Colon (tissue), 2 donors: ENCODE results near the gene CDK5RAP2.
"Not testable (repeated sequence)": the region's sequence is repeated elsewhere in the genome, so short reads cannot be mapped to it uniquely, and the experiment has no call there.

ENCODE experiments used
- FAIRE-seq: peaks from 2 replicates; lab custom pipeline; 2012; peaks lifted over from hg19 to GRCh38; lab: Jason Lieb, UNC
- donor health status: control.
- donor health status: control.

CDK5RAP2 gene

GRCh38 chr9:120587328-120587727 lies 7.4 kb upstream of the CDK5RAP2 start:
- no peak for FAIRE-seq

DNA sequence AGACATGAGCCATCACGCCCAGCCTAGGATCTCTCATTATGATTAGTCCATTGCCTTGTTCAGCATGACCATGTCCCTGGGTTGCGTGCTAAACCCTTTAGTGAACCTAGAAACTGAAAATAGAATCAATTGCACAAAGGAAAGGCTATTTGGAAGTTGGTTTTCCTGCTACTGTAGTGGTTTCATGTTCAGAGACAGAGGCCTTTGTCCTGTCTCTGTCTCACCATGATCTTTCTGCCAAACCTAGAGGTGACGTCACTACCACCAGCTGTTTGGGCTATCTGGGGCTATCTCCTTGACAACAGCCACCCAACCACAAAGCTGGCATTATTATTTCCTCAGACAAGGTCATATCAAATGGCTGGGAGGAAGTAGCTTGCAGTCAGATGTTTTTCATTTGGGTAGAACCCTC lies 4.0 kb upstream of the CDK5RAP2 start:
- FAIRE-seq: no peak

DNA sequence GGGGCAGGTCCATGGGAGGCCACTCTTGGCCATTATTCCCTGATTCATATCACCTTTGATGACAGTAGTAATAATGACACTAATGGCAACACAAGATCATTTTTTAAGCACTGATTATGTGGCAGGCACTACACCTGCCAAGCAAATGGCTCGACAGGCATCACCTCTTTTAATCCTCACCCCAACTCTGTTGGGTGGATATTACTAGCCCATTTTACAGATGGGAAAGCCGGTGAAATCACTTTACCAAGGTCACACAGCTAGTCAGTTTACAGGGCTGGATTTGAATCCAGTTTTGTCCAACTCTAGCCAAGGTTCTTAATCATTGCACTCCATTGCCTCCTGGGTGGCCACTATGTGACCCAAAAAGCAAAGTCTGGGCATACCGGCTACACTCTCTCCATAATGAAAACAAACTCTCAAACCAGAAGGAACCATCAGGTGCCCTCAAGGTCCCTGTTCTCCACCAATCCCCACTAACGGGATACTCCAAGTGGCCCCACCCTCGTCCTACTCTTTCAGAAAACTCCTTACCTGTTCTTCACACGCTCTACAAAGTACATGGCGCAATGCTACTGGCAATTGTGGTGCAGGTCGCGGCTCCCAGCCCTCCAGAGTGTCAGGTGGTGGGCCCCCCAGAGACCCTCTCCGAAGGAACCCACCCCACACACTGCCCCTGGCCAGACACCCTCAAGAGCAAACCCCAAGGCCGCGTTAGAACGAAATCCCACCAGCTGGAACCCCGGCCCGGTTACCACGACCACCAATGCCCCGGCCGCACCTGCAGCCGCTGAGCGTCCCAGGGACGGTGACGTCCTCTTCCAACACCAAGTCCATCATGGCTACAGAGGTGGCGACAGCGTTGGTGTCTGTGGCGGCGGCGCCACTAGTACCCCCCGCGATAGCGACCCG lies 572 bp downstream of the CDK5RAP2 start:
- no peak for FAIRE-seq

DNA sequence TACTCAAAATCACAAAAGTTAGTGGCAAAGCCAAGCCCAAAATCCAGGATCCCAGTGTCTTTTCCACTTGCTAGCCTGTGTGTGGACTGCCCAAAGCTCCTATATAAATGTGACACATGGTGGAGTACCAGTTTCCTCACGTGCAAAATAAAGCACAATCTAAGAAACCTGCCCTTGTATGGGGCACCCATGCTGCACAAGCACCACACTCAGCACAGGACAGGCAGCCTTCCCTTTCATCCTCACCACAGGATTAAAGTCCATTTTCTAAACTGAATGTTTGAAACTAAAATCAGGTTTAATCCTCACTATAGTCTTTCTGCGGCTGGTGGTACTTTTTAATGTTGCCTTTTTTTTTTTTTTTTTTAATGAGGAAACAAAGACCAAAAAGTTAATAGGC lies 5.5 kb downstream of the CDK5RAP2 start:
- FAIRE-seq: no peak

DNA sequence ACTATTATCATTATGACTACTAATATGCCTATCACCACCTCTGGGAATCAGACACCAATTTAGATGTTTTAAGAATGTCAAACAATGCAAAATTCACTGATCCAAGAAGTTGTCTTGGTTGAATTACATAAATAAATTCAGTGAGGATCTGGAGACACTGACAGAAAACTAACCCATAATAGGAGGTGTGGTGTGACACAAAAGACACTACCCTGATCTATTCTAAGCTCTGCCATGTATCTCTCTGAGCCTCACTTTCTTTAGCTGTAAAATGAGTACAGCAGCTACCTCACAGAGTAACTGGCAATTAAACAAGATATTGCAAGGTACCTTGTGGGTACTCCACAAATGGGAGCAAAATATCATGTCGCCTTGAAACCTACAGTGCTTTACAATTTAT lies 7.5 kb downstream of the CDK5RAP2 start:
- FAIRE-seq: no peak

DNA sequence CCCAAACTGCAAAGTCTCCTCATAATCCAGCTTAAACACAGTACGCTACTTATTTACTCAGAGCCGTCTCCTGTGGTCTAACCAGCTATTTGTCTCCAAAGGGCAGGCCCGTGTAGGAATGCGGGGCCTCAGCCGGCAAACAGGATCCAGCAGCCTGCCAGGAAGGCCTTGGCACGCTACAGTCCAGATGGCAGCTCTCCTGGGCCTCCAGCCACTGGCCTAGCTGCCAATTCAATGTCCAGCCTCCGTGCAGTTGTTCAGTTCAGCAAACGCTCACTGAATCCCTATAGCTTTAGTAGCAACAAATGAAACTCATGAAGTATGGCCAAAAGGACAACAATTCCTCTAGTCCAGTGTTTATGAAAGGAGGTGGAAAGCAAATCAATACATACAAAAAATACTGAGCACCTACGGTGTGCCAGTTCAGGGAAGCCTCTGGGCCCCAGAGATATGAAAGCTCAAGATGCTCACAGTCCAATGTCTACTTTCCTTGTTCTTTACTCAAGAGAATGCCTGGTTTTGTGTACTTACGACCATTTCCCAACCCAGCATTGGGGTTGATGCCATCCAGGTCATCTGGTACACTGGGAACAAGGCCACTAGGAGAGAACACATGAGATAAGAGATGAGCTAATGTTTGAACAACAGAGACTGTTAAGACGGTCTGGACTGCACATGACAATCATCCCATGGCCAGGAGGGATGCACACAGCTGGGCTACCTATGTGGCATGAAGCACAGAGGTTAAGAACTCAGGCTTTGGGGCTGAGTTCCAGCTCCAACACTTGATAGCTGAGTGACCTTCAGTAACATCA lies 8.3 kb downstream of the CDK5RAP2 start:
- no peak for FAIRE-seq

GRCh38 chr9:120570296-120570695 lies 9.7 kb downstream of the CDK5RAP2 start:
- no peak for FAIRE-seq

- no peak for FAIRE-seq
These were observed 10.4 kb downstream of the CDK5RAP2 start for GRCh38 chr9:120569556-120569955.

- no peak for FAIRE-seq
These were observed 11.2 kb downstream of the CDK5RAP2 start for GRCh38 chr9:120568816-120569215.

DNA sequence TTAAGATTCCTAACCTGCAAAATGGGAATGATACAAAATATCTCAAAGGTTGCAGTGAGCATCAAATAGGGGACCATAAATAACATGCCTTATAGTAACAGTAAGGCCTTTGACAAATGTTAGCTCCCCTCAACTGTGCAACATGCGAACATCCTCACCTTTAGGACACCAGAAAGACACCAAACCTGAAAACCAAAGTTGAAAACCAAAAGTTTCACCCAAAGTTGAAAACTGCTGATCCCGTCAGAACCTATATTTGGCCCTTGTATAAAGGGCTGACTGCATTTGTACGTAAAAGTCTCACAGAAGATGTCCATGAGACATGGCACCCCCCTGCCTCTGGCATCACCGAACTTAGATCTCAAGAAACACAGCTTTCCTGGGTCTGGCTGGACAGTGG lies 12.1 kb downstream of the CDK5RAP2 start:
- no peak for FAIRE-seq

DNA sequence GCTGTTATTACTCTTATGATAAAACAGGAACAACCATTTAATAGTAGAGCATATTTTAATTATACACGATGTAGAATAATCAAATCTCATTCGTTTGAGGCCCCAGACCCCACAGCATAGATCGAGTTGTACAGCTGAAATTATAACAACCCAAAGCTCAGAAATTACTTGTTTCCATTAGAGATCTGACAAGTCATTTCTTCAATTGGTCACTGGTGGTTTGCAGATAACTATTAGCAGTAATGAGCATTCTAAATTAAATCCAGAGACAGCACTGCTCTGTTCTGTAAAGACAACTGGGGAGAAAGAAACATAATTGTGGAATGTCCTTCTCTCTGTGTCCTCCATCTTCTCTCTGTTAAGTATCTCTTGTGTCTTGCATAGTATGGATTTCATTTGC lies 12.9 kb downstream of the CDK5RAP2 start:
- FAIRE-seq: no peak

- FAIRE-seq: no peak
These were observed 15.4 kb downstream of the CDK5RAP2 start for GRCh38 chr9:120564589-120564988.

GRCh38 chr9:120562861-120563443 lies 17.0 kb downstream of the CDK5RAP2 start:
- no peak for FAIRE-seq

DNA sequence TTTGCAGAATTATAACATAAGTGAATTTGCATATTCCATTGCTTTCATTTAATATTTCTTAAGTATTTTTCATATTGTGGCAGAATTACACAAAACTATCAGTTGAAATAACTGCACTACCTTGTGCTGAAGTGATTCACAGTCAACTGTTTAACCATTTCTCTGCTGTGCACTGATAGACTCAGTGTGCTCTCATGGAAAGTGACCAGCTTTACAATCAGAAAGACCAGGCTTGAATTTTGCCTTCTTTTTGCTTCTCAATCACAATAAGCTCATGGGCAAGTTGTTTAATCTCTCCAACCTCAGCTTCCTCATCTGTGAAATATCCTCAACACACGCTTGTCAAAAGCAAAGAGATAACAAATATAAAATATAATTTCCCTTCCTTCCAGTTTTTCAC lies 18.3 kb downstream of the CDK5RAP2 start:
- FAIRE-seq: no peak

DNA sequence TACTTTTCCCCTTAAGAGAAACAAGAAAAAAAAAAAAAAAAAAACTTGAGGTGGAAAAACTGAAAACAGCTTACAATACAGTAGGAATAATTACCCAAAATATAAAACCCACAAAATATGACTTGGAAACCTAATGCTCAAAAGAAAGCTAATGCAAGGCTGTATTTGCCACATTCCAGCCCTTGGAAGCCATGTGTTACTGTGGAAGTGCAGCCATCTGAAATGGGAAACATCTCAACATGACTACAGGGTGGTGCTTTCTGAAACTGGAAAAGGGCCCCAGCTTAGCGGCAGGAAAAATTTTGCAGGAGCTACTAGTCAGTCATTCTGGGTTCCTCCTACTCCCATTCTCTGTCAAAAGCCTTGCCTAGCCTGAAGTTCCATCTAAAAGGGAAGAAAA lies 20.4 kb downstream of the CDK5RAP2 start:
- no peak for FAIRE-seq

- FAIRE-seq: no peak
These were observed 21.5 kb downstream of the CDK5RAP2 start for GRCh38 chr9:120558454-120558853.

DNA sequence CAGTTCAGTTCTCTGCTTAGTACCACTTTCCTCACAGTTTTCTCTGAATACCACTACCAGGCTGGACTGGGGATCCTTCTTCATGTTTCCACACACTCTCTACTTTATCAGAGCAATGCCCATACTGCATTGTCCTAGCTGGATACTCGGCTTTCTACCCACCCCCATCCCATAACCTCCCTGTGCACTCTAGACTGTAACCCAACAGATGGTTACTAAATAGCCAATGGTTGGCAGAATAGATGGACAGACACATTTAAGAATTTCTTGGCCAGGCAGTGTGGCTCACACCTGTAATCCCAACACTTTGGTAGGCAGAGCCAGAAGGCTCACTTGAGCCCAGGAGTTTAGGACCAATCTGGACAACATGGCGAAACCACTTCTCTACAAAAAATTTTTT lies 22.8 kb downstream of the CDK5RAP2 start:
- FAIRE-seq: no peak

DNA sequence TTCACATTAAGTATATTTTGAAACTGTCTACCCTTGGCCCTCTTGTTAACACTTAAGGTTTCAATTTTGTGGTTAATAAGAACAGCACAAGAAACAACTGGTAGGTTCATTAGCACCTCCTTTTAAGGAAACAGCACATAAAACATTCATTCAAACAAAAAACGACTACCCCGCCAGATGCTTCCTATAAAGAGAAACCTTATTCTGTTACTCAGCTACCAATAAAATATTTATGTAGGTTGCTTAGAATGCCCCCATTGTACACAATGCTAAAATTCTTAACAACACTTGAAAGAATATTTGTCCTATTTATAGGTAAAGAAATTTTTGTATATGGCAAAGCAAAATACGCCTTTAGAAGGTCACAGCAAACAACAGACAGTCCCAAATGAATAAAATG lies 23.2 kb downstream of the CDK5RAP2 start:
- no peak for FAIRE-seq

DNA sequence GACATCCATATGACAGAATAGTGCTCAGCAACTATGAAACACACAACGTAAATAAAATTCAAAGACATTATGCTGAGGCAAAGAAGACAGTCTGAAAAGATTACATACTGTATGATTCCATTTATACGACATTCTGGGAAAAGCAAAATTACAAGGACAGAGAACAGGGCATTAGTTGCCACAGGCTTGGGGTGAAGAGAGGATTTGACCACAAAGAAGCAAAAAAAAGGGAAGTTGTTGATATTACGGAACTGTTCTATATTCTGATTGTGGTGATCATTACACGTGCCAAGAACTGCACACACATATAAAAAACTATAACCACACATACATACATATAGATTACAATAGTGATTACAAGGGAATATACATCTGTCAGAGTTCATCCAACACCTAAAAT lies 24.1 kb downstream of the CDK5RAP2 start:
- FAIRE-seq: no peak

- not testable (repeated sequence) for FAIRE-seq
These were observed 27.7 kb downstream of the CDK5RAP2 start for GRCh38 chr9:120552210-120552704.

- no peak for FAIRE-seq
These were observed 34.0 kb downstream of the CDK5RAP2 start for GRCh38 chr9:120545701-120546550.

GRCh38 chr9:120544441-120544840 lies 35.5 kb downstream of the CDK5RAP2 start:
- no peak for FAIRE-seq
